Mesothelial cell of epicardium (in vitro differentiated cells): ENCODE results near the gene ANKRD31. TPM values are rescaled to one million over a fixed set of nuclear protein-coding genes. Genes with fewer than 3 reads are reported as not detected.

Experiments used
- DNase-seq, 2 experiments: peaks; one replicate each; pipeline ENCODE4 v3.0.0; 2021; ENCODE audit warnings: low spot score in 2 of 2; ENCODE audit not compliant: unreplicated experiment in 2 of 2
- H3K27ac Mint-ChIP-seq: 2 replicates; pipeline ENCODE4 v1.8.0; 2021; ENCODE audit warnings: mixed read lengths
- H3K27me3 Mint-ChIP-seq: 2 replicates; pipeline ENCODE4 v1.8.0; 2021; ENCODE audit warnings: low read depth, mixed read lengths
- H3K36me3 Mint-ChIP-seq: 2 replicates; pipeline ENCODE4 v1.8.0; 2021; ENCODE audit warnings: mixed read lengths
- H3K4me1 Mint-ChIP-seq: 2 replicates; pipeline ENCODE4 v1.8.0; 2021; ENCODE audit warnings: mixed read lengths
- H3K4me3 Mint-ChIP-seq: 2 replicates; pipeline ENCODE4 v1.8.0; 2021; ENCODE audit warnings: mild to moderate bottlenecking, moderate library complexity, mixed read lengths
- H3K9me3 Mint-ChIP-seq: 2 replicates; pipeline ENCODE4 v1.8.0; 2021; ENCODE audit warnings: mixed read lengths
- total RNA-seq: library from RNA; stranded (reverse); gene quantifications from 3 replicates; pipeline ENCODE4 v1.2.1, GENCODE V29; 2021
- TF ChIP-seq, protein P1 (sequence below): fragments of 200-600 bp; sonication (generic); IDR thresholded peaks from one replicate; pipeline ENCODE4 v1.5.0; 2021; ENCODE audit warnings: antibody characterized with exemption; ENCODE audit not compliant: unreplicated experiment

The ANKRD31 gene
- total RNA-seq, 1 donor from 2014 or later: 1.1 TPM

DNA sequence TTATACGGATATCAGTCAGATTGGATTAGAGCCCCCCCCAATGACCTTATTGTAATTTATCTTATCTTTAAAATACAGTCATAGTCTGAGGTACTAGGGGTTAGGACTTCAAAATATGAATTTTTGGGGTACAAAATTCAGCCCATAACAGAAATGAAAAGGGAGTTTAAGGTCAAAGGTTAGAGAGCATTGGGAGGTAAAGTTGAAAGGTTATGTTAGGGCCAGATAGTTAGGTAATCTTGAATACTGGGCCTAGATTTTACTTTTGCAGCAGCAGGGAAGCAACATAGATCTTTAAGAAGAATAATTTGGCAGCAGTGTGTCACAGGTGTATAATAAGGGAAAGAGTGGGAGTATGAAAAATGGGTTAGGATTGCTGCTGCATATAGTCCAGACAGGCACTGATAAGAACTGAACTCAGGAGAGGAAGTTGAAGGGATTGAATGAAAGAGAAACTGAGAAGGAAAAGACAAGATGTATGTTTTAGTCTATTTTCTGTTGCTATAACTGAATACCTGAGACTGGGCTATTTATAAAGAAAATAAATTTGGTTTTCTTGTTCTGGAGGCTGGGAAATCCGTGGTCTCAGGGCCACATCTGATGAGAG lies 173.7 kb downstream of the ANKRD31 start:
- DNase-seq: no peak
- Mint-ChIP-seq H3K4me3 (no peak overlapping the region), H3K27me3 (no peaks in the 10 kb centered on the region), H3K4me1 (peaks cover 8% of the 10 kb centered on the region), H3K36me3 (no peaks in the 10 kb centered on the region), H3K27ac (no peak overlapping the region), H3K9me3 (no peaks in the 10 kb centered on the region)
- TF ChIP-seq, protein P1, sequence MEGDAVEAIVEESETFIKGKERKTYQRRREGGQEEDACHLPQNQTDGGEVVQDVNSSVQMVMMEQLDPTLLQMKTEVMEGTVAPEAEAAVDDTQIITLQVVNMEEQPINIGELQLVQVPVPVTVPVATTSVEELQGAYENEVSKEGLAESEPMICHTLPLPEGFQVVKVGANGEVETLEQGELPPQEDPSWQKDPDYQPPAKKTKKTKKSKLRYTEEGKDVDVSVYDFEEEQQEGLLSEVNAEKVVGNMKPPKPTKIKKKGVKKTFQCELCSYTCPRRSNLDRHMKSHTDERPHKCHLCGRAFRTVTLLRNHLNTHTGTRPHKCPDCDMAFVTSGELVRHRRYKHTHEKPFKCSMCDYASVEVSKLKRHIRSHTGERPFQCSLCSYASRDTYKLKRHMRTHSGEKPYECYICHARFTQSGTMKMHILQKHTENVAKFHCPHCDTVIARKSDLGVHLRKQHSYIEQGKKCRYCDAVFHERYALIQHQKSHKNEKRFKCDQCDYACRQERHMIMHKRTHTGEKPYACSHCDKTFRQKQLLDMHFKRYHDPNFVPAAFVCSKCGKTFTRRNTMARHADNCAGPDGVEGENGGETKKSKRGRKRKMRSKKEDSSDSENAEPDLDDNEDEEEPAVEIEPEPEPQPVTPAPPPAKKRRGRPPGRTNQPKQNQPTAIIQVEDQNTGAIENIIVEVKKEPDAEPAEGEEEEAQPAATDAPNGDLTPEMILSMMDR: no peak

DNA sequence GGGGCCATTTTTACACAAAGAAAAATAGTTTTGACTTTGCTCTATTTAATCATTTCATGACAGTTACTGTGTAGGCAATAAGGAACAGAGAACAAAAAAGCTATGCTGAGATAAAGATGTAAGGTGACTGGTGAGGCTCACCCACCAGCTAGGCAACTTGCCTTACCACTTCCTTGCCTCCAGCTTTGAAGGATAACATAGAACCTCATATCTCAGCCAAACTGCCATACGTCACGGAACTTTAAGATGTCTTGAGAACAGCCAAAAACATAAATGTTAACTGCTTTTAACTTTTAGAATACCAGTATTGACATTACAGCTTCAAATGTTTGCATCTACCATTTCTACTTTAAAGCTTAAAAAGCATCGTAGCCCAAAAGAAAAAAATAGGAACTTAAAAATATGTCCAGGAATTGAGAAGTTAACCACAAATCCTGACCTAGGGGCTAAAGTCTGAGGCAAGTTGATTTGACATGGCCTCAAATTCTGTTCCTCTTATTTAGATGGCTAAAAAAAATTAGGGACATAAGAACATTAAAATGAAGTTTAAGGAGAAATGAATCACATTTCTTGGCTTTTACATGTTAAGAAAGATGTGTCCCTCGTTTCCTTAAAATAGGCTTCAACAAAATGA lies 176.6 kb downstream of the ANKRD31 start:
- no peaks in the 10 kb centered on the region for H3K36me3 Mint-ChIP-seq
- H3K4me3 Mint-ChIP-seq: no peak overlapping the region
- H3K27me3 Mint-ChIP-seq: peaks cover 6% of the 10 kb centered on the region
- TF ChIP-seq, protein P1: no peak
- H3K4me1 Mint-ChIP-seq: peaks cover 21% of the 10 kb centered on the region
- H3K9me3 Mint-ChIP-seq: no peaks in the 10 kb centered on the region
- H3K27ac Mint-ChIP-seq: no peak overlapping the region
- DNase-seq: no peak

DNA sequence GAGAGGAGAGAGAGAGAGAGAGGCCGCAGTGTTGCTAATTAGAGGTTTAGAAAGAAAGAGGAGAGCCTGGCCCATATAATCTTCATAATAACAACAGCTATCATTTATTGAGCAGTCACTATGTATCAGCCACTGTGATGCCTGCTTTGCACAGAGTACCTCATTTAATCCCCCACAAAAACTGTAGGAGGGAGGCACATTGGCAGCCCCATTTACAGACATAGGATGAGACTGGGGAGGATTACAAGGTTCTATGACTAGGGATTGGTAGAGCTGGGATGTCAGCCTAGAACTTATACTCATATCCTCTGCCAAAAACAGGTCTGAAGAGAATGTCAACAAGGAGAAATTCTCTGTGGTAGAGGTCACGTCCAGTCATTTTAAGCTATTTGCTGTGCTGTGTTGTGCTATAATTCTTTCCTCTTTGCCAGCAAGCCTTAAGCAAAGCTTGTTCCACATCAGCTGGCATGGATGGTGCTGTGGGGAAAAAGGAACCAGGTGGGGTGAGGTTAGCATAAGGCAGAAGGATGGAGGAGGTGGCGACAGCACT lies 177.6 kb downstream of the ANKRD31 start:
- Mint-ChIP-seq H3K9me3 (no peaks in the 10 kb centered on the region), H3K4me3 (no peak overlapping the region), H3K36me3 (no peaks in the 10 kb centered on the region), H3K27me3 (peaks cover 15% of the 10 kb centered on the region), H3K27ac (no peak overlapping the region), H3K4me1 (peaks cover 29% of the 10 kb centered on the region)
- DNase-seq: no peak
- TF ChIP-seq, protein P1: no peak

DNA sequence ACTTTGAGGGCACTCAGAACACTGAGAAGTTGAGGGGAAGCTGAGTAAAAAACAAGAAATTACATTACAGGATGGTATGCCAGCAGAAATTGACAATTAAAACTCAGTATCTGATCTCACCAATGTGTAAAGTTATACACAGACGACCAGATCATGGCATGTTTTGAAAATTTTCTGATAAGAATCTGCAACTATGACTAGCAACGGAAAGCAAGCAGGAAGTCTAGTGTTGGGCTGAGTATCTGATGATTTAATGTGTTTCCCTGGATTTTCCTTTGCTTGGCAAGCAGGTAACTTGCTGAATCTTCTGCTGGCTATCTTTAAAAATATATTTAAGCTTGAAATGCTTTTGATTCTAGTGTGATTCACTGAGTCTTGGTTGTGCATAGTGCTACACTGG lies 179.1 kb downstream of the ANKRD31 start:
- H3K36me3 Mint-ChIP-seq: no peaks in the 10 kb centered on the region
- H3K9me3 Mint-ChIP-seq: no peaks in the 10 kb centered on the region
- TF ChIP-seq, protein P1: no peak
- peaks cover 23% of the 10 kb centered on the region for H3K4me1 Mint-ChIP-seq
- DNase-seq: no peak
- H3K4me3 Mint-ChIP-seq: no peak overlapping the region
- H3K27me3 Mint-ChIP-seq: peaks cover 15% of the 10 kb centered on the region
- no peak overlapping the region for H3K27ac Mint-ChIP-seq

DNA sequence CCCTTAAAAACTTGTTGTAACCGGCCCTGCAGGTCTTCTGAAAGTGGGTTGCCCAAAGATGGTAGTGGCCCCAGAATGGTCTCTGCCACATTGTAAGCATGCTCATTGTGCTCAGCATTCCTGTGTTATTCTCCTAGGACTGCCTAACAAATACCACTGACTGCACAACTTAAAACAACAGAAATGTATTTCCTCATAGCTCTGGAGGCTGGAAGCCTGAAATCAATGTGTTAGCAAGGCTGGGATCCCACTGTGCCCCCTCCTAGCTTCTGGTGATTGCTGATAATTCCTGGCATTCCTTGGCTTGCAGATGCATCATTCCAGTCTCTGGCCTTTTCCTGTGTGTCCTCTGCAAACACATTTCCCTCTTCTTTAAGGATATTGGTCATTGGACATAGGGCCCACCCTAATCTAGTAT lies 180.9 kb downstream of the ANKRD31 start:
- no peaks in the 10 kb centered on the region for H3K9me3 Mint-ChIP-seq
- no peak overlapping the region for H3K27ac Mint-ChIP-seq
- peaks cover 38% of the 10 kb centered on the region for H3K4me1 Mint-ChIP-seq
- TF ChIP-seq, protein P1: no peak
- no peak for DNase-seq
- H3K4me3 Mint-ChIP-seq: peak overlapping the region; percentile 33
- peaks cover 29% of the 10 kb centered on the region for H3K27me3 Mint-ChIP-seq
- H3K36me3 Mint-ChIP-seq: no peaks in the 10 kb centered on the region
